WI38 (cell line): ENCODE data around the gene CD2AP.

Source experiments
- H3K4me3 ChIP-seq: 2 replicates; pipeline ENCODE4 v1.5.1; 2011; ENCODE audit warnings: low read depth, mild to moderate bottlenecking, control low read depth, low read length
- CTCF ChIP-seq: IDR thresholded peaks from 2 replicates; pipeline ENCODE4 v1.5.1; 2012; ENCODE audit warnings: low read depth, mild to moderate bottlenecking, control low read depth, low read length

Gene CD2AP

GRCh38 chr6:47485491-47486135, 8.0 kb downstream of the CD2AP start:
- TF ChIP-seq CTCF: no peak

DNA sequence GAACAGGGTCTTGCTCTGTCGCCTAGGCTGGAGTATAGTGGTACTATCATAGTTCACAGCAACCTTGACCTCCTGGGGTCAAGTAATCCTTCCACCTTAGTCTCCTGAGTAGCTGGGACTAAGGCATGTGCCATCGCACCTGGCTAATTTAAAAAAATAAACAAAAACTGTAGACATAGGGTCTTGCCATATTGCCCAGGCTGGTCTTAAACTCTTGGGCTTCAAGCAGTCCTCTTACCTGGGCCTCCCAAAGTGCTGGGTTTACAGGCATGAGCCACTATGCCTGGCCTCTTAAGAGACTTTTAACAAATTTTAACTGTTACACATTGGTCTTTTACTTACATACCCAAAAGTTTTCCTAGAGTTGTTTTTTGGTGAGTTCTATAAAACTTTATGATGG, 12.4 kb downstream of the CD2AP start:
- H3K4me3 ChIP-seq: no peak overlapping the region

More at GRCh38 chr6:47485491-47486135, 8.0 kb downstream of the CD2AP start:
- H3K4me3 ChIP-seq: no peak overlapping the region

DNA sequence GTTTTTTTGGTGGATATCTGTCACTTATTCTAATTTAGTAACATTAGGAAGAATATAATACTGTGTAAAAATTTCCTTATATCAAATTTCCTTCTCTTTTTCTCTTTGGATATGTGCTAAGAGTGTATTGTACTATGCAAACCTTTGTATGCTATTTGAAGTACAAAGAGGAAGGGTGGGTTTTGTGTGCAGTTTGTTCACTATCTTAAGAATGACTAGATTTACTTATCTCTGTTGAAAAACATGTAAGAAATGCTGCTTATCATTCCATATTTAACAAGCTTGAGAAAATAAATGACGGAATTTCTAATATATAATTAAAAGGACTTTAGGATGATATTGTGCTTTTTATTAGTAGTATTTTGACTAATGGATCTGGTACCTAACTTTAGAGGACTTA, 13.1 kb downstream of the CD2AP start:
- H3K4me3 ChIP-seq: no peak overlapping the region

More for the DNA sequence above, 12.4 kb downstream of the CD2AP start:
- TF ChIP-seq CTCF: no peak

GRCh38 chr6:47492355-47492754, 14.8 kb downstream of the CD2AP start:
- no peak for TF ChIP-seq CTCF
- H3K4me3 ChIP-seq: no peak overlapping the region

More for the DNA sequence above, 13.1 kb downstream of the CD2AP start:
- no peak for TF ChIP-seq CTCF

GRCh38 chr6:47495207-47495606, 17.6 kb downstream of the CD2AP start:
- TF ChIP-seq CTCF: no peak
- no peak overlapping the region for H3K4me3 ChIP-seq

GRCh38 chr6:47495954-47496545, 18.5 kb downstream of the CD2AP start:
- no peak overlapping the region for H3K4me3 ChIP-seq
- TF ChIP-seq CTCF: no peak

DNA sequence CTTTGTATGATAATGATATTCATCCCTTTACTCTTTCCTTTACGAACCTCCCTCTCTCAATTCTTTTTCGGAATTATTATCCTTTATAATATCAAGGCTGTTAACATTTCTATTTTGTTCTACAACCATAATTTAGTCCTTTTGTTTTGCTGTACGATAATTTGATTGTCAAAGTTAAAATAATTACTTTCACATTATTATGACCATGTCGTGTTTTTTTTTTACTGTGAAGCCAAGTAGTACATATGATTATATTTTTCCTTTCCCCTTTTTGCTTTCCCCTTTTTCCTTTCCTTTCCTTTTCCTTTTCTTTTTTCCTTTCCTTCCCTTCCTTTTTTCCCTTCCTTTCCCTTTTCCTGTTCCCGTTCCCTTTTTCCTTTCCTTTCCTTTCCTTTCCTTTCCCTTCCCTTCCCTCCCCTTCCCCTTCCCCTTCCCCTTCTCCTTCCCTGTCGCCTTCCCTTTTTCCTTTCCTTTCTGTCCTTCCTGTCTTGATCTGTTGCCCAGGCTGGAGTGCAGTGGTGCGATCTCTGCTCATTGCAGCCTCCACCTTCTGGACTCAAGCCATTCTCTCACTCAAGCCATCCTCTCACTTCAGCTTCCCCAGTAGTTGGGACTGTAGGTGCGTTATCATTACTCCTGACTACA, 19.5 kb downstream of the CD2AP start:
- no peak for TF ChIP-seq CTCF

More for the DNA sequence above, 19.5 kb downstream of the CD2AP start:
- H3K4me3 ChIP-seq: no peak overlapping the region
